Hepatocyte (in vitro differentiated cells): ENCODE results near the gene AIFM3.

Experiments
- EZH2 ChIP-seq: fragments of 200-600 bp; sonication (generic); IDR thresholded peaks from 2 replicates; pipeline ENCODE4 v1.6.1; 2016; ENCODE audit warnings: antibody characterized with exemption, mild to moderate bottlenecking, borderline replicate concordance
- EZH2phosphoT487 ChIP-seq: fragments of 200-600 bp; sonication (generic); IDR thresholded peaks from one replicate; pipeline ENCODE4 v1.6.1; 2018; ENCODE audit warnings: antibody characterized with exemption, mild to moderate bottlenecking, low read depth, moderate library complexity; ENCODE audit not compliant: unreplicated experiment, severe bottlenecking
- TF ChIP-seq, protein P1 (sequence below): fragments of 200-600 bp; sonication (generic); IDR thresholded peaks from 2 replicates; pipeline ENCODE4 v1.5.1; 2016; ENCODE audit warnings: antibody characterized with exemption, mild to moderate bottlenecking; ENCODE audit not compliant: poor library complexity

DNA sequence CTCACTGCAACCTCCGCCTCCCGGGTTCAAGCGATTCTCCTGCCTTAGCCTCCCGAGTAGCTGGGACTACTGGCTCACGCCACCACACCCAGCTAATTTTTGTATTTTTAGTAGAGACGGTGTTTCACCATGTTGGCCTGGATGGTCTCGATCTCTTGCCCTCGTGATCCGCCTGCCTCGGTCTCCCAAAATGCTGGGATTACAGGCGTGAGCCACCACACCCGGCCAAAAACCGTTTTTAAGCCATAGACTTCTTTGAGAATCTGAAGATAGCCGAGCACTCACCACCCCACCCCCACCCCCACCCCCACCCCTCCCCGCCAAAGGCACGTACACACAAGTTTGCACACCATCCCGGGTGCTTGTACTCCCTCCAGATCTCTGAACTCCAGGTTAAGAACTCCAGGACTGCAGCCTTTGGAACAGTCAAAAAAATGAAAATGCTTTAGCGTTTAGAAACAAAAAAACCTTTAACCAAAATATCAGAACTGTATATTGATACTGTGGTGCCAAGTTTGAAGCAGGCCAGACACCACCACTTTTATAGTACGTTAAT, 48.3 kb upstream of the AIFM3 start:
- TF ChIP-seq, protein P1, sequence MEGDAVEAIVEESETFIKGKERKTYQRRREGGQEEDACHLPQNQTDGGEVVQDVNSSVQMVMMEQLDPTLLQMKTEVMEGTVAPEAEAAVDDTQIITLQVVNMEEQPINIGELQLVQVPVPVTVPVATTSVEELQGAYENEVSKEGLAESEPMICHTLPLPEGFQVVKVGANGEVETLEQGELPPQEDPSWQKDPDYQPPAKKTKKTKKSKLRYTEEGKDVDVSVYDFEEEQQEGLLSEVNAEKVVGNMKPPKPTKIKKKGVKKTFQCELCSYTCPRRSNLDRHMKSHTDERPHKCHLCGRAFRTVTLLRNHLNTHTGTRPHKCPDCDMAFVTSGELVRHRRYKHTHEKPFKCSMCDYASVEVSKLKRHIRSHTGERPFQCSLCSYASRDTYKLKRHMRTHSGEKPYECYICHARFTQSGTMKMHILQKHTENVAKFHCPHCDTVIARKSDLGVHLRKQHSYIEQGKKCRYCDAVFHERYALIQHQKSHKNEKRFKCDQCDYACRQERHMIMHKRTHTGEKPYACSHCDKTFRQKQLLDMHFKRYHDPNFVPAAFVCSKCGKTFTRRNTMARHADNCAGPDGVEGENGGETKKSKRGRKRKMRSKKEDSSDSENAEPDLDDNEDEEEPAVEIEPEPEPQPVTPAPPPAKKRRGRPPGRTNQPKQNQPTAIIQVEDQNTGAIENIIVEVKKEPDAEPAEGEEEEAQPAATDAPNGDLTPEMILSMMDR = no peak
- TF ChIP-seq EZH2 = no peak
- TF ChIP-seq EZH2phosphoT487 = no peak
